Fibroblast of skin of left biceps (primary cell): ENCODE results near the gene FLT4.
"Not testable (repeated sequence)": the region's sequence is repeated elsewhere in the genome, so short reads cannot be mapped to it uniquely, and the experiment has no call there.

Experiments used
- DNase-seq, 2 experiments: peaks; one replicate each; pipeline ENCODE4 v3.0.0-alpha.2; 2013; ENCODE audit warnings: low read depth in 2 of 2

Gene FLT4

GRCh38 chr5:180670586-180671359 is 21.4 kb upstream of the FLT4 start:
- no peak for DNase-seq

- DNase-seq: no peak
These were observed 20.8 kb upstream of the FLT4 start for GRCh38 chr5:180670157-180670556.

- DNase-seq: no peak
These were observed 20.3 kb upstream of the FLT4 start for GRCh38 chr5:180669661-180670060.

GRCh38 chr5:180668835-180669596 is 19.6 kb upstream of the FLT4 start:
- no peak for DNase-seq

- no peak for DNase-seq
These were observed 17.4 kb upstream of the FLT4 start for GRCh38 chr5:180666812-180667211.

- DNase-seq: no peak
These were observed 16.4 kb upstream of the FLT4 start for GRCh38 chr5:180665682-180666404.

- DNase-seq: no peak
These were observed 9.6 kb upstream of the FLT4 start for GRCh38 chr5:180658774-180659564.

GRCh38 chr5:180655243-180655642 is 5.8 kb upstream of the FLT4 start:
- not testable (repeated sequence) for DNase-seq

- no peak for DNase-seq
These were observed 3.4 kb upstream of the FLT4 start for GRCh38 chr5:180652771-180653170.

- DNase-seq: no peak
These were observed 2.9 kb upstream of the FLT4 start for GRCh38 chr5:180652346-180652745.

GRCh38 chr5:180648658-180649296 is 623 bp downstream of the FLT4 start:
- no peak for DNase-seq

GRCh38 chr5:180647941-180648500 is 1.4 kb downstream of the FLT4 start:
- no peak for DNase-seq

- no peak for DNase-seq
These were observed 1.9 kb downstream of the FLT4 start for GRCh38 chr5:180647465-180647864.

GRCh38 chr5:180646963-180647305 is 2.5 kb downstream of the FLT4 start:
- no peak for DNase-seq

GRCh38 chr5:180646289-180646962 is 3.0 kb downstream of the FLT4 start:
- DNase-seq: no peak

GRCh38 chr5:180645274-180646204 is 3.9 kb downstream of the FLT4 start:
- DNase-seq: no peak

GRCh38 chr5:180644825-180645273 is 4.6 kb downstream of the FLT4 start:
- DNase-seq: no peak

- no peak for DNase-seq
These were observed 5.1 kb downstream of the FLT4 start for GRCh38 chr5:180644129-180644824.
